Liver (tissue), 9 donors: Measurements from ENCODE around the gene HNRNPUL2. TPM values are rescaled to one million over a fixed set of nuclear protein-coding genes. Genes with fewer than 3 reads are reported as not detected.
A peak's percentile ranks its signal among the peaks of the same experiment; 100 is the strongest.

ENCODE experiments used
- DNase-seq: peaks from one replicate; pipeline ENCODE4 v3.0.0-alpha.2; 2017; ENCODE audit warnings: low spot score
- H3K27ac ChIP-seq, 2 donors: one replicate each; pipeline ENCODE4 v1.7.0; 2013; ENCODE audit warnings: inconsistent platforms in 2 of 2, low read length in 2 of 2, control low read depth in 1 of 2, low read depth in 1 of 2, mild to moderate bottlenecking in 1 of 2
- H3K27me3 ChIP-seq, 4 donors: one replicate each; pipeline versions ENCODE4 v1.6.1 to v1.7.0; 2013; ENCODE audit warnings: low read length in 3 of 4, inconsistent platforms in 1 of 4, mild to moderate bottlenecking in 1 of 4, moderate library complexity in 1 of 4; ENCODE audit not compliant: control insufficient read depth in 4 of 4, insufficient read depth in 4 of 4
- H3K36me3 ChIP-seq, 4 donors: one replicate each; pipeline versions ENCODE4 v1.6.1 to v1.7.0; 2013; ENCODE audit warnings: low read length in 3 of 4, mild to moderate bottlenecking in 3 of 4, low read depth in 1 of 4, moderate library complexity in 1 of 4; ENCODE audit not compliant: control insufficient read depth in 4 of 4, insufficient read depth in 3 of 4
- H3K4me1 ChIP-seq, 4 donors: one replicate each; pipeline versions ENCODE4 v1.6.1 to v1.7.0; 2013; ENCODE audit warnings: low read length in 3 of 4, mild to moderate bottlenecking in 3 of 4, moderate library complexity in 1 of 4; ENCODE audit not compliant: control insufficient read depth in 4 of 4, insufficient read depth in 4 of 4
- H3K4me3 ChIP-seq, 3 donors: one replicate each; pipeline versions ENCODE4 v1.6.1 to v1.7.0; 2013; ENCODE audit warnings: low read length in 3 of 3, control low read depth in 1 of 3, low read depth in 1 of 3, mild to moderate bottlenecking in 1 of 3
- H3K9ac ChIP-seq, 2 donors: one replicate each; pipeline ENCODE4 v1.7.0; 2013; ENCODE audit warnings: low read length in 2 of 2, mild to moderate bottlenecking in 2 of 2, moderate library complexity in 2 of 2, control low read depth in 1 of 2, low read depth in 1 of 2
- H3K9me3 ChIP-seq, 4 donors: one replicate each; pipeline versions ENCODE4 v1.6.1 to v1.7.0; 2013; ENCODE audit warnings: low read length in 3 of 4; ENCODE audit not compliant: control insufficient read depth in 4 of 4
- ATF3 ChIP-seq: IDR thresholded peaks from 2 replicates; pipeline ENCODE4 v1.6.1; 2016; ENCODE audit warnings: antibody characterized with exemption
- CTCF ChIP-seq: fragments of 150-350 bp; IDR thresholded peaks from 2 replicates; pipeline ENCODE4 v1.5.1; 2017; ENCODE audit warnings: improper control_type of control experiment, low read depth, low read length; ENCODE audit not compliant: missing input control
- FOXA2 ChIP-seq: IDR thresholded peaks from 2 replicates; pipeline ENCODE4 v1.6.1; 2016; ENCODE audit warnings: antibody characterized with exemption
- NR2F2 ChIP-seq: IDR thresholded peaks from 2 replicates; pipeline ENCODE4 v1.6.1; 2016; ENCODE audit warnings: antibody characterized with exemption
- REST ChIP-seq: IDR thresholded peaks from 2 replicates; pipeline ENCODE4 v1.6.1; 2016; ENCODE audit warnings: antibody characterized with exemption, mild to moderate bottlenecking
- RXRA ChIP-seq, 2 donors: IDR thresholded peaks; 2 replicates each; pipeline ENCODE4 v1.6.1; 2017 to 2018; ENCODE audit warnings: antibody characterized with exemption in 2 of 2, mild to moderate bottlenecking in 1 of 2
- SP1 ChIP-seq: IDR thresholded peaks from 2 replicates; pipeline ENCODE4 v1.6.1; 2018; ENCODE audit warnings: antibody characterized with exemption, mild to moderate bottlenecking
- TAF1 ChIP-seq: conservative IDR thresholded peaks from 2 replicates; pipeline ENCODE4 v1.6.1; 2016; ENCODE audit warnings: antibody characterized with exemption, mild to moderate bottlenecking
- ZBTB33 ChIP-seq: IDR thresholded peaks from 2 replicates; pipeline ENCODE4 v1.6.1; 2016; ENCODE audit warnings: antibody characterized with exemption
- WGBS: extraction: QIAGEN DNeasy Blood & Tissue Kit; methylation state at CpG from one replicate; pipeline ENCODE4 v1.1.7; 2013; 5-methylcytosine and 5-hydroxymethylcytosine counted together
- polyA plus RNA-seq, 2 donors: library from polyadenylated mRNA; stranded (reverse) in 1 of 2; unstranded in 1 of 2; fragments of 200-250 nt in 1 of 2; fragments of >200 nt in 1 of 2; fragmentation: Nextera tagmentation in 1 of 2; extraction: Ambion mirVana in 1 of 2; gene quantifications; one replicate each; pipeline versions ENCODE4 v1.2.1 to v1.2.3, GENCODE V29; 2013 to 2015
- total RNA-seq, 2 donors: library from RNA; depleted of rRNA; stranded (reverse); fragments of >200 nt; gene quantifications; one replicate each; pipeline ENCODE4 v1.2.3, GENCODE V29; 2014
- donor health status: healthy.
- donor health status: healthy.
- donor health status: healthy.
- donor health status: healthy.
- donor health status: healthy.

The HNRNPUL2 gene
- total and polyA plus RNA-seq, 4 donors = 1.3 to 17.0 (median 13.0) TPM

- Histone ChIP-seq H3K9me3 (no peaks in the 10 kb centered on the region), H3K4me3 (peak overlapping the region; percentile 78 to 96 (median 87)), H3K27me3 (no peaks in the 10 kb centered on the region), H3K9ac (peak overlapping the region; percentile 63 to 86), H3K36me3 (peaks cover 13 to 26% (median 24%) of the 10 kb centered on the region in 4 donors), H3K27ac (peak overlapping the region; percentile 97), H3K4me1 (peaks cover 2 to 40% (median 25%) of the 10 kb centered on the region in 4 donors)
- WGBS = under 1% methylated on average over 51 of the region's 51 CpGs
- peak; percentile 52 for DNase-seq
- no peak for TF ChIP-seq SP1
- TF ChIP-seq REST = no peak
- TF ChIP-seq ATF3 = no peak
- no peak for TF ChIP-seq CTCF
- TF ChIP-seq NR2F2 = no peak
- TF ChIP-seq RXRA (IDR thresholded peaks at IDR 0.05) = no peak
- no peak for TF ChIP-seq ZBTB33
- no peak for TF ChIP-seq TAF1
- no peak for TF ChIP-seq FOXA2
Observed at GRCh38 chr11:62726156-62726914, 922 bp downstream of the HNRNPUL2 start.

- peaks cover 15 to 33% (median 30%) of the 10 kb centered on the region in 4 donors for H3K36me3 ChIP-seq
- peak overlapping the region; percentile 63 to 86 for H3K9ac ChIP-seq
- H3K27me3 ChIP-seq = no peaks in the 10 kb centered on the region
- TF ChIP-seq SP1 = no peak
- peak; percentile 67 for TF ChIP-seq TAF1
- no peak for DNase-seq
- H3K4me1 ChIP-seq = peaks cover 2 to 40% (median 25%) of the 10 kb centered on the region in 4 donors
- peak overlapping the region; percentile 78 to 96 (median 87) for H3K4me3 ChIP-seq
- WGBS = 0% methylated on average over 7 of the region's 7 CpGs
- peak overlapping the region; percentile 97 for H3K27ac ChIP-seq
- no peaks in the 10 kb centered on the region for H3K9me3 ChIP-seq
Observed at GRCh38 chr11:62725646-62726045, 1.6 kb downstream of the HNRNPUL2 start.
